EL (cell line): Measurements from ENCODE around the gene FLRT1.
"Not testable (repeated sequence)": the region's sequence is repeated elsewhere in the genome, so short reads cannot be mapped to it uniquely, and the experiment has no call there.

Experiments
- DNase-seq: peaks from one replicate; pipeline ENCODE4 v3.0.0-alpha.2; 2016

FLRT1 gene

DNA sequence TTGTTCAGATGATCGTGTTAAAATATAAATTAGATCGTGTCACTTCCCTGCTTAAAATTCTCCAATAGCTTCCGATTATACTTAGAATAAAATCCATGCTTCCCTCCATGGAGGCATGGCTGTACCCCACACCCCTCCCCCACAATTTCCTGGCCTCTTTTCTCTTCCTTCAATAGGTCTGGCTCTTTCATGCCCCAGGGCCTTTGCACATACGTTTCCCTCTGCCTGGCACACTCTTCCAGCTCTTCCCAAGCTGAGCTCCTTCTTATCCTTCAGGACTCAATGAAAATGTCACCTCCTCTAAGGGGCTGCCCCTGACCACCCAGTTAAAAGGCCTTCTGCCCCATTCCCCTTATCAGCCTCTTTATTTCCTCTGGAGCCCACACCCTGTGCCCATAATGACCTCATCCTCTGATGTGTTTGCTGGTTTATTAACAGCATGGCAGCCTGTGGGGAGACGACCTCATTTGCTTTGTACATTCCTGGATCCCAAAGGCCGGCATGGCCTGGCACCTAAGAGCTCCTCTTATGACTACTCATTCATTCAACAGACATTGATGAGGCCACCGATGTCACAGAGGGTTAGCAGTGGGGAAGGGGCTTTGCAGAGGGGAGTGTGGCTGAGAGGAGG is 9.0 kb upstream of the FLRT1 start:
- DNase-seq = no peak

DNA sequence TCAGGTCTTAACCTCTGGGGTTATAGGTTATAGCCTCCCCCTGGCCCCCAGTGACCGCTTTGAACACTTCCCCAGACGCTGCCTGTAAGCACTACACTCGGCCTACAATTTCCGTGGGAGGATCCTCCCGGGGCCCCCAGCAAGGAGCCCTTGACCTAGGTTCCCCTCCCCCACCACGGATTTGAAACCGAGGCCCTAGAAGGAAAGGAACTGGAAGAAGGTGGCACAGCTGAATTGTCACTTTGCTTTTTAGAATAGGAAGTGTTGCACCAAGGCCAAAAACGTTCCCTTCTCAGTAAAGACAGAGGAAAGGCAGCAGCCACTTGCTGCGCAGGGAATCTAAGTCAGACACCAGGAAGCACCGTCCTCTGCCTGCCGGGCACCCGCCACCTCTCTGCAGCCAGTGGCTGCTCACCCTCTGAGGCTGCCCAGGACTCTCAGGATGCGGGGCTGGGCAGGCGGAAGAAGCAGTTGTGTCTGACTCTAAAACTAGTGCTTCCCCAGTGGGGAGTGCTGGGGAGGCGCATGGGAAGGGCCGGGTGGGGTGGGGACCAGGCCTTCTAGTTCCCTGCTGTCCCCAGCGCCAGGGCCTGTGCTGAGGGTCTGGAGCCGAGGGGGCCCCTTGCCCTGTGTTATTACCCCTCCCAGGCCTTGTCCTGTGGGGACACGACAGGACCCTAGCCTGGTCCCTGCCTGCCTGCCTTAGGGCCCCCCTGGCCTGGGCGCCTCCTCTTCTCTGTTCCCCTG is 7.9 kb upstream of the FLRT1 start:
- no peak for DNase-seq

DNA sequence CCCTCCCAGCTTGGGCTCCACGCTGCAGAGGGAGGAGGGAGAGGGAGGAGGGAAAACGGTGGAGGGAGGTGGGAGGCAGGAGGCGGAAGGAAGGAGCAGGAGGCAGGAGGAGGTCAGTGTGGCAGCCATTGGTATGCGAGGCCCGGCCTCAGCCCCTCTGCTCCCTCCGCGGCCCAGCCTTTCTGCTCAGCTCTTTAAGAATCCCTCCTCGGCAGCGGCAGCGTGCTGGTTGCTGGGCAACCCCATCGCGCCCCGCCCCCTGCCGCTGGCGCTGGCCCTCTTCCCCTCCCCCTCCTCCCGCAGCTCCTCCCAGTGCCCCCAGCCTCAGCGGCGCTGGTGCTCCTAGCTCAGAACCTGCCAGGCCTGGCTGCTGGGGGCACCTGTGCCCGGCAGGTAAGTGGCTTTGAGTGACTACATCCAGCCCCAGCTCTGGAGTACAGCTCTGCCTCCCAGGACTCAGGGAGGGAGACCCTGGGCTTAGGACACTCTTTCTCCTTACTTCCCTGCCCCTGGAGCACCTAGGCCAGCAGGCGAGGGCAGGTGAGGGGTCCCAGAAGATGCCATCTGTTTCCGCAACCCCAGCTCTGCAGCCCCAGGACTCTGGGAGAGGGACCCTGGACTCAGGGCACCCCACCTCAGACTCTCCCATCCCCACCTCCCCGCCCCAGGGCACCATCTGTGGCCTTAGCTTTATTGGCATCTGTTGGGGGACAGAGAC is 7.2 kb upstream of the FLRT1 start:
- no peak for DNase-seq

DNA sequence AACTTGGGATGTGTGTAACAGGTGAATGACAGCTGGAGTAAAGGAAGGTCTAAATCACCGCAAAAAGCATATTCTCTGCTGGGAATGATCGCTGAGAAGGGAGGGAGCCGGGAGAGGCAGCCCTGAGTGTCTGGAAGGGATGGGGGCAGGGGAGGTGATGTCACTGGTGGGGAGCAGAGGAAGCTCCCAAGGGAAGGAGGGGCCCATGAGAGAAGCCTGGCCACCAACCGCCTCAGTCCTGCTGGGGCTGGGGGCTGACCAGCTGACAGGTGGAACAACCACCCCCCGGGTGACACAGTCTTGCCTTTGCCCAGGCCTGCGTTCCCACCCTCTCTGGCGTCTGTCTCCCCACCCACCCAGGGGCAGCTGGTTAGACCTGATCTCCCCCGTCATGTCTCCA is 6.0 kb upstream of the FLRT1 start:
- DNase-seq = no peak

DNA sequence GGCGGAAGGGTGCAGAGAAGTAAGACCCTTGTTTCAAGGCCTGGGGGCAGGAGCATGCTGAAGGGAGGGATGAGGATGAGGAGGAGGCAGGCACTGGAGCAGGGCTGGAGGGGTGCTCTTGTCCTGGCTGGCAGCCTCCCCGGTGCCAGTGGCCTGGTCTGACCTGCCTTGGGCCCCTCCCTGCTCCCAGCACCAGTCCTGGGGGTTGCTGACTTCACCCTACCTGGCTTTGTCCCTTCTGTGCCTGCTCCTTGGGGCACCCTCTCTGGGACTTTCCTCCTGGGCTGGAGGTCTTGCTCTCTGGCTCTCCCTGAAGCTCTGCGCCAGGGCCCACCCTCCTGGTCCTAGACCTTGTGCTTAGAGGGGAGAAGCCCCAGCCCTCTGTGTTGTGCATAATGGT is 4.7 kb upstream of the FLRT1 start:
- no peak for DNase-seq

DNA sequence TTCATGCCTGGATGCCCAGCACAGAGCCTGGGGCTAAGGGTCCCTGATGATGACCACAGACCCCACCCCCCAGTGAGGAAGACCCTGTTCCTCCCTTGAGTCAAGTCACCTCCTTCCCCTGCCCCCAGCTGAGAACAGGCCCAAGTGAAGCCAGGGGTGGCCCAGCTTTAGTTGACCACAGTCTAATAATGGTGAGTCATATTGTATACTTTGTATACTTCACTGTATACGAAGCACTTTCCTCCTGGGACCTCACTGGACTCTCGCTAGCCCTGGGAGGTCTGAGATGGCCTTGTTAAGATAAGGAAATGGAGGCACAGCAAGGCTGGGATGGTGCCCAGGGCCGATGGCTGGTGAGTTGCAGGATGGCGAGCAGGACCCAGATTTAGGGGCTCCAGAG is 3.7 kb upstream of the FLRT1 start:
- peak; percentile 40 for DNase-seq

DNA sequence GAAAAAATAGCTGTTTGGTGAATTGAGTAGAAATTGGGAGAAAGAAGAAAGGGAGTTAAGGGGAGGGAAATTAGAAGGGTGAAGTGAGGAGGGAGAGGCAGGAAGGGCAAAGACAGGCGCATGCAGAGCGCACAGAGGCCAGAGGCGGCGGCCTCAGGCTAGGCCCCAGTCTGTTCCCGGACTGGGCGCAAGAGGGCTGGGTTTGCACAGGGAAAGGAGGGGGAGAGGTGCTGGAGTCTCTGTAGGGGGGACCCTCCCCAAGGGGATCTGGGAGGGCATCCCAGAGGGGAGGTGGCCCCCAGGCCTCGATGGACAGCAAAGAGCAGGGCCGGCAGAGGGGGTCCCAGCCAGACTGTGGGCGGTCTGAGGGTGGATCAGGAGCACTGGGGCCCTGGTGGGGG is 1.3 kb upstream of the FLRT1 start:
- DNase-seq = no peak

DNA sequence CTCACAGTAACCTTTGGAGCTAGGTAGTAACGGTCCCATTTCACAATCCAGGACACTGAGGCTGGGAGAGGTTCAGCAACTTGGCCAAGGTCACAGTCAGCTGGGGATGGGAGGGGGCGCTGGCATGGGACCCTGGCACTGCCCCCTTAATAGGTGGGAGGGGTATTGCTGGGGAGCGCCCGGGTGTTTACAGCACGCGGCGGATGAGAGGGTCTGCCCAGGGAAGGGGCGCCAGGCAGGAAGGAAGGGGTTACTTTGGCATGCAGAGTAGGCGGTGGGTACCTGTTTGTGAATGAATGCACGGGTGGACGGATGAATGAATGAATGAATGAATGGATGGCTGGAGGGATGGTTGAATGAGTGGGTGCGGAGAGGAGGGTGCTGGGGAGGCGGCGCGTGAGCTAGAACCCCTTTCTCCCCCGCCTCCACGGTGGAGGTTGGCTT is 628 bp upstream of the FLRT1 start:
- DNase-seq = no peak

DNA sequence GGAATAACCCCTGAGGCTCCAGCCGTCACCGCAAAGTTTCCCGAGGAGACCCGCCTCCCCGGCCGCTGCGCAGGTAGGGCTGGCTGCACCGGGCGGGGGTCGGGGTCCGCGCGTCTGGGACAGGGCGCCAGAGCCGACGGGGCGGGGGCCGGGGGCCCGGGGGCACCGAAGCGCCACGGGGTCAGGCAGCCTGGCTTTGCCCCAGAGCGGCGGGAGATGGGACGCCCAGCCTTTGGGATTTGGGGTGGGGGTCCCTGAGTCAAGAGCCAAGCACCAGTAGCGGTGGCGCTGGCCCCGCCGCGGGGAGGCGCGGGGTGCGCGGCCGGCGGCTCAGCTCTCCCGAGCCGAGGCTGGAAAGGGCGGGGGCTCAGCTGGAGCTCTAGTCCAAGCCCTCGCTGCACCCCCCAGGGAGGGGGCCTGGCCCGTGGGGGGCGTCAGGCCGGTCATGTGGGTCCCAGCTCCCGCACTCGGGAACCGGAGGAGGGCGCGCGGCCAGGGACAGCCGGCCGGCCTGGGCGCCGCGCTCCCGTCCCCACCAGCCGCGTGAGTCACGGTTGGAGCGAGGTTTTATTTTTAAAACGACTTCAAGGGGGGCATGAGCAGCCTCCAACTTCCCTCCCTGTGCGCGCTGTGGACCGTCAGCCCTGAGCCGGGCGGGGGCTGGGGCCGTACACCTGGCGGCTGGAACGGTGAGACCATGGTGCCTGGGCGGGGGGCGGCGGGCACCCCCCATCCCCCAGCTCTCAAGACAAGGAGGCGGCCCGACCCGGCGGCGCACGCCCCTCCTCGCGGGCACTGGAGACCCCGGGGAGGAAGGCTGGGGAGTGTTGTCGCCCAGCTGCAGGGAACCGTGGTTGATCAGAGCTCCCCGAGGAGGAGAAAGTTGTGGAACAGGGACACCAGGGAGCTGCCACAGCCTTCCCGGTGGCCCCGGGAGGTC is 626 bp downstream of the FLRT1 start:
- DNase-seq = peak; percentile 57

DNA sequence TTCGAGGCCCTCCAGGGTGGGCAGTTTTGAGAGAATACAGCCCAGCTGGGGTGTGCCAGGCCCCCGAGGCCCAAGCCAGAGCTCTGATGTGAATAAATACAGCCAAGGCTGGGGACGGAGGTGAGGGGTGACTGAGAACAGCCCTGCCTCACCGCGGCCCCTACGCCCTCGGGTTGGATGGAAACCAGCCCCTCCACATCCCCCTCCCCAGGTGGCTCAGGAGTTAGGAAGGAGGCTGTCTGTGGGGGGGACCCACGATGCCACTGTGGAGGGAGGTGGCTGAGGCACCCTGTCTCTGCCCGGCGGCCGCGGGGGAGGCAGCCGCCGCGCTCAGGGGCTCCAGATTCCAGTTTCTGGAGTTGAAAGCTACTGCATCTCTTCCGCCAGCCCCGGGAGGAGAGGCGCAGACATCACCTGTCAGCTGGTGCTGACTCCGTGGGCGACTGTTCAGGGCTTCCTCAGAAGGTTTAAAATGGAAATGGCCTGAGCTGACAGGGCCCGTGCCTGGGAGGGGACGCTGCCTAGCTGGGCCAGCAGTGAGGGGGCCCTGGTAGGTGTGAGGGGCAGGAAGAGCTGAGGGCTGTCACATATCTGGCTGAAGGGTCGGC is 1.4 kb downstream of the FLRT1 start:
- no peak for DNase-seq

DNA sequence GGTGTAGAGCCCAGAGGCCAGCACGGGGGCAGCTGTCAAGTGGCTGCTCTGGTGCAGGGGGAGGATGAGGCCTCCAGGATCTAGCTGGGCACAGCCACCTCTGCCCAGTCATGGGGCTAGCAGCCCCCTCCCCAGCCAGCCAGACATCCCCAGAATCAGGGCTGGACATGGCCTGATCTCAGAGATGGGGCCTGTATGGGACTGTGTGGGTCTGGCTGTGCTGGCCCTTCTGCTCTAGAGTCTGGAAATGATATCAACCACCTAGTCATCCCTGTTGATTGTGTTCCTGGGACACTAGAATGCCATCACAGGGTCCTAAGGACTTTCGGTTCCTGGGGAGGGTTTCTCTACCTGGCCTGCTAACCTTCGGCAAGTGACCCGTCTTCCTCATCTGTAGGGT is 2.8 kb downstream of the FLRT1 start:
- DNase-seq = no peak

DNA sequence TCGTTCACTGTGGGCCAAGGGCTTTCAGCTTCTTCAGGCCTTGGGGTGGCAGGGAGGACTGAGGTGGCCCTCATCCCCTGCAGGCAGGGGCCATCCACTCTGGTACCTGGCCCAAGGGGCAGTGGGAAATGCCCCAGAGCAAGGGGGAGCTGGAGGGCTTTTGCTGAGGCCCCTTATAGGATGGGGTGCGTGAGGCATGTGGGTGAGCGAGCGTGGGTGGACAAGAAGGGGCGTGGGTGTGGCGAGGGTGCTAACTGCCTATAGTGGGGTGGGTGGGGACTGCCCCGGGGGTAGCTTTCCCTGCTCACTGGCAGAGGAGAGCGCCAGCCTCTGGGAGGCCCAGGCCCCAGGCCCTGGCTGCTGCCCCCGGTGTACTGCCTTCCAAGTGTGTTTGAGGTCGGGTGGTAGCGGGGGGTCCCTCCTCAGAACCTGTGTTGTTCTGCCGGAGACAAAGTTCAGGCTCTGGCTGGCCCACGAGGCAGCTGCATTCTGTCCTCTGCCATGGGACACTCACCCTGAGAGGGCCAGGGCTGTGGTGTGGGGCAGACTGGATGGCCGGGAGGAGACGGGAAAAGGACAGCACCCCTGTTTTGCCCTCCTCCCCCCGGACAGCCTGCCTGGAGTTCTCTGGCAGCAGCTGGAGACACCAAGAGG is 3.4 kb downstream of the FLRT1 start:
- DNase-seq = no peak

DNA sequence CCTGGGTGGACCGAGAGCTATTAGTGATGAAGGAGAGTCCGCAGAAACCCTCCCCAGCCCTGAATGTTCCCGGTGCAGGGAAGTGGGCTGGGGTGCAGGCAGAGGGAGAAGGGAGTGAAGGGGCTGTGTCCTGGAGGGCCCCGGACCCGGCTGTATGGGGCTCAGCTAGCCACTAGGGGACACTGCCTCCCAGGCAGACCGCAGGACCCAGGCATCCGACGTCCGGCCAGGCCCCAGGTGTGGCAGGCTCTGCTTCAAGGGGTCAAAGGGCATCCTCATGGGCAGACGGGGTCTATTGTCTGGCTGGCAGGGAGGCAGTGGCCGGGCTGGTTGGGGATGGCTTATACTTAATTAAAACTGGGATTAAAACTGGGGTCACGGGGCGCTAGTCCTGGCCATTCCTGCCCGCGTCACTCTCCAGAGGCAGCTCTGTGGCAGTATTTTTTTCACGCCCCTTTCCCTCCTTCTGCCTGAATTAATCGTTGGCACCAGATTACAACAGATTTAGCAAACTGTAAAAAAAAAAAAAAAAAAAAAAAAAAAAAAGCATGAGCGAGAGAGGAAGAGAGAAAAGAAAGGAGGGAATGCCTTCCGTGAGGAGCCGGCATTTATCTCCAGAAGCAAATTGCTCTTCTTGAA is 5.1 kb downstream of the FLRT1 start:
- DNase-seq = no peak

DNA sequence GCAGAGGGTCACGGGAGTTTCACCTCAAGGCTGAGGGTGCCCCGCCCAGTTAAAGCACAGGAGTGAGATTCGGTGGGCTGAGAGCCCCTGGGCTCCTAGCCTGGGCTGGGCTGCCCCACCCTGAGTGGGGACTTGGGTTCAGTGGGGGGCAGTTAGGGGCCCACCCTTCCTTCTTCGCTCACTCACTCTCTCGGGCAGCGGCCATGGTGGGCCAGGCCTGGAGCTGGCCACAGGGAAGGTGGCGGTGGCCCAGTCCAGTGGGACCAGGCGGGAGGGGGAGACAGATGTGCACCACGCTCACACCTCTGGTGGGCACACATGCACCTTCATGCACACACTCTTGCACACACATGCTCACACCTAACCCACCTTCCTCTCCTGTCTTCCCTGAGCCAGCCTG is 6.1 kb downstream of the FLRT1 start:
- DNase-seq = no peak

DNA sequence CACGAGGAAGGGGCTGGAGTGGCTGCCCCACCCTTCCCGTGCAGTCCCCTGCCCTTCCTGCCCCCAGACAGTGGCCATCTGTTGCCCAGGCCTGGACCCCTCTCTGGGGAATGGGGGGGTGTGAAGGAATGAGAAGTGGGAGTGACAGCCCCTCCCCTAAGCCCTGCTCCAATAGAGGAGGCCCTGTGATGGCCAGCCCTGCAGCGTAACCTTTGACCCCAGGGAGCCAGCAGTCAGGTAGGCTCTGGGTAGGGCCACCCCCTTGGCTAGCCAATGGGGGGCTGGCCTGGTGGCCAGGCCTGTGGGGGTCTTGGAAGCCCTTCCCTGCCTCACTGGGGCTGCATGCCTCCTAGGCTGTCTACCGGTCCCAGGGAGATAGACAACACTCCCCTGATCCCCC is 6.6 kb downstream of the FLRT1 start:
- no peak for DNase-seq

DNA sequence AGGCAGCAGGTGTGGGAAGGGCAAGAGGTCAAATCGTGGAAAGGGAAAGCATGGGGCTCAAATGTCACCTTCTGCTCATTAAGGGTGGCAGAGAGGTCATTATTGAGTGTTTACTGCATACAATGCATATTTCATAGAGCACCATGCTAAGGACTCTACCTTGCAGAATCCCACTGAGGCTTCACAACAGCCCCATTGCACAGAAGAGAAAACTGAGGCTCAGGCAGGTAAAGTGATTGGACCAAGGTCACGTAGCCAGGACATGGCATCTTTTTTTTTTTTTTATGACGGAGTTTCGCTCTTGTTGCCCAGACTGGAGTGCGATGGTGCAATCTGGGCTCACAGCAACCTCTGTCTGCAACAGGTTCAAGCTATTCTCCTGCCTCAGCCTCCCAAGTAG is 7.8 kb downstream of the FLRT1 start:
- no peak for DNase-seq

DNA sequence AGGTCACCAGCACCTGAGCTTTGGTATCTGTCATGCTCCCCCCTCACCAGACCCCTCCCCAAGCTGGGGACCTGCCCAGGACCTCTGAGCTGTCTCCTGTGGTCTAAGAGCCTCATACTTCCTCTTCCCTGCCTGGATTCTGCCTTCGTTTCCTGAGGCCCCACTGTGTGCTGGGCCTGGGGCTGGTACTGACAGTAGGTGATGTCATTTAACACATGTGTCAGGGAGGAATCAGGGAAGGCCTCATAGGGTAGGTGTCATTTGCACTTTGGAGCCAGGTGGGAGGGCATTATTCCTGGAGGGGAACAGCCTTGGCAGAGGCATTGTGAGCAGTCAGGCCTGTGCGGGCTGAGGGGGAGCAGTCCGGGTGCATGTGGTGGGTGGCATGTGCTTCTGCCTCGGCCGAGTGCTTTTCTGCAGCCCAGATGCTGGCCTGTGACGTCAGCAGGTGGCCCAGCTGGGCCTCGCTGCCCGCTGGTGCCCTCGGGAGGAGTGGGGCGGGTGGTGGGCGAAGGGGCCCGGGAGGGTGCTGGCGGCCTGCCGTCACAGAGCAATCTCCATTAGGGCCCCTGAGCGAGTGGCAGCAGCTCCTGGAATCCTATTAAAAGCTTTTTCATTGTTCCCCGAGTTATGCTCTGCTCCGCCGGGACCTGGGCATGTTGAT is 9.1 kb downstream of the FLRT1 start:
- no peak for DNase-seq

DNA sequence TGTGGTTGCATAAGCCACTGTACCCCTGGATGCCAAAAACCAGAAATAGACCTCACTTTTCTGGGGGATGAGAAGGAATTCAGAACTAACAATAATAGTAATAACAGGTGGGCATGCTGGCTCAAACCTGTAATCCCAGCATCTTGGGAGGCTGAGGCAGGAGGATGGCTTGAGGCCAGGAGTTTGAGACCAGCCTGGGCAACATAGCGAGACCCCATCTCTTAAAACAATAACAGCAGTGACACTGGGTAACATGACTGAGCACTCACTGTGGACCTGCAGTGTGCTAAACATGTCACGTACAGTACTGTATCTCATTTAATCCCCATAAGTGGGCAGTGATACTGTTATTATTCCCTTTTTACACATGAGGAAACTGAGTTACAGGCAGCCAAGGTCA is 10.0 kb downstream of the FLRT1 start:
- DNase-seq = no peak

DNA sequence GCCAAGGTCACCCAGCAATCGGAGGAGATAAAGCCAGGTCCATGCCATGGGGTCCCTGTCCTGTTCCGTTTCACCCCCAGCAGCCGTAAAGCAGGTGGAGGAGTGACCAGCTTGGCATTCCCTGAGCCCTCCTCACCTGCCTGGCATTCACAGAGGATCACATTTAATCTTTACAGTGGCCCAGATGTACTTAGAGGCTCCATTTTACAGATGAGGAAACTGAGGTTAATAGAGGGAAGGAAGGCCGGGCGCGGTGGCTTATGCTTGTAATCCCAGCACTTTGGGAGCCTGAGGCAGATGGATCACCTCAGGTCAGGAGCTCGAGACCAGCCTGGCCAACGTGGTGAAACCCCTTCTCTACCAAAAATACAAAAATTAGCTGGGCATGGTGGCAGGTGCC is 11.6 kb downstream of the FLRT1 start:
- DNase-seq = not testable (repeated sequence)

DNA sequence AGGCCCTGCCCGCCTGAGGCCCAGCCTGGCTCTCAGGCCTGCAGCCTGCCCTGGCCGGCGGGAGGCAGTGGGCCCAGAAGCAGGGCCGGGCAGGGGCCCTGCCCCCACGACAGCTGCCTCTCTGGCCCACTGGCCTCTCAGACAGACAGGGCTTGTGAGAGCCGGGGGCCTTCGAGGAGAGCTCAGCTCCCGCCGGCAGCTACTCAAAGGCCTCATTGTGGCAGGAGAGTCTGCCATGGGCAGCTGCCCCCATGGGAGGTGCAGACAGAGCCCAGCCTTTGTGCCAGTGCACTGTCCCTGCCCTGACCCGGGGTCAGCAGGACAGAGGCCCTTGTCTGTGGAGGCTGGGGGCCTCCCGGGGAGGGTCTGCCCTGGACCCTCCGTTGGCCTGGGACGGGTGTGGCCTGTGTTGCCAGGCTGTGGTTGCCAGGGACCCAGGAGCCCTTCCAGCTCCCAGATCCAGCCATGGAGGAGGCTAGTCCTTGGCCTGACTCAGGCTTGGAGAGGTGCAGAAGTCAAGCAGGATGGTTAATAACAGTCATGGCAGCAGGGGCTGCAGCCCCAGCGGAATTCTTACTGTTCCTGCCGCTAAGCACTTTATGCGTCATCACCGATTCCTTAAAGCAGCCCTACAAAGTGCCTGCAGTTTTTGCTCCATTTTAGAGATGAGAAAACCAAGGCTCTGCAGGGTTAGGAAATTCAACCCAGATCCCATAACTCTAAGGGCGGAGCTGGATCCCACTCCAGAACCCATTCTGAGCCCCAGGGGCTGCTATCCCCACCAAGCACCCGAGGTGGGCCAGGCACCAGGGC is 12.5 kb downstream of the FLRT1 start:
- no peak for DNase-seq
